Muscle layer of duodenum (tissue), 2 donors: ENCODE data around the gene BAIAP2L1.
"Not testable (repeated sequence)": the region's sequence is repeated elsewhere in the genome, so short reads cannot be mapped to it uniquely, and the experiment has no call there.

Source experiments
- H3K27ac ChIP-seq: one replicate; pipeline ENCODE4 v1.7.0; 2013; ENCODE audit warnings: mild to moderate bottlenecking, low read length
- H3K27me3 ChIP-seq: one replicate; pipeline ENCODE4 v1.7.0; 2013; ENCODE audit warnings: low read depth, mild to moderate bottlenecking, control low read depth, low read length
- H3K36me3 ChIP-seq, 2 donors: one replicate each; pipeline ENCODE4 v1.7.0; 2013; ENCODE audit warnings: low read length in 2 of 2, control low read depth in 1 of 2, mild to moderate bottlenecking in 1 of 2; ENCODE audit not compliant: insufficient read depth in 2 of 2, control insufficient read depth in 1 of 2
- H3K4me1 ChIP-seq, 2 donors: one replicate each; pipeline ENCODE4 v1.7.0; 2013; ENCODE audit warnings: low read length in 2 of 2, mild to moderate bottlenecking in 2 of 2, control low read depth in 1 of 2, moderate library complexity in 1 of 2; ENCODE audit not compliant: insufficient read depth in 2 of 2, control insufficient read depth in 1 of 2
- H3K4me3 ChIP-seq, 2 donors: one replicate each; pipeline ENCODE4 v1.7.0; 2013; ENCODE audit warnings: low read length in 2 of 2, low read depth in 1 of 2, mild to moderate bottlenecking in 1 of 2
- H3K9me3 ChIP-seq, 2 donors: one replicate each; pipeline ENCODE4 v1.7.0; 2013; ENCODE audit warnings: low read length in 2 of 2, control low read depth in 1 of 2, mild to moderate bottlenecking in 1 of 2; ENCODE audit not compliant: control insufficient read depth in 1 of 2
- donor health status: healthy.

BAIAP2L1 gene

GRCh38 chr7:98330926-98331529 is 69.9 kb downstream of the BAIAP2L1 start:
- Histone ChIP-seq H3K27ac (no peak overlapping the region), H3K36me3 (peaks cover 0 to 4% of the 10 kb centered on the region in 2 donors), H3K4me3 (no peak overlapping the region), H3K27me3 (no peaks in the 10 kb centered on the region), H3K4me1 (no peaks in the 10 kb centered on the region), H3K9me3 (peaks cover 0 to 4% of the 10 kb centered on the region in 2 donors)

GRCh38 chr7:98329791-98330373 is 71.0 kb downstream of the BAIAP2L1 start:
- Histone ChIP-seq H3K4me3 (no peak overlapping the region), H3K9me3 (peaks cover 0 to 4% of the 10 kb centered on the region in 2 donors), H3K27ac (no peak overlapping the region), H3K27me3 (no peaks in the 10 kb centered on the region), H3K4me1 (no peaks in the 10 kb centered on the region), H3K36me3 (peaks cover 0 to 4% of the 10 kb centered on the region in 2 donors)

DNA sequence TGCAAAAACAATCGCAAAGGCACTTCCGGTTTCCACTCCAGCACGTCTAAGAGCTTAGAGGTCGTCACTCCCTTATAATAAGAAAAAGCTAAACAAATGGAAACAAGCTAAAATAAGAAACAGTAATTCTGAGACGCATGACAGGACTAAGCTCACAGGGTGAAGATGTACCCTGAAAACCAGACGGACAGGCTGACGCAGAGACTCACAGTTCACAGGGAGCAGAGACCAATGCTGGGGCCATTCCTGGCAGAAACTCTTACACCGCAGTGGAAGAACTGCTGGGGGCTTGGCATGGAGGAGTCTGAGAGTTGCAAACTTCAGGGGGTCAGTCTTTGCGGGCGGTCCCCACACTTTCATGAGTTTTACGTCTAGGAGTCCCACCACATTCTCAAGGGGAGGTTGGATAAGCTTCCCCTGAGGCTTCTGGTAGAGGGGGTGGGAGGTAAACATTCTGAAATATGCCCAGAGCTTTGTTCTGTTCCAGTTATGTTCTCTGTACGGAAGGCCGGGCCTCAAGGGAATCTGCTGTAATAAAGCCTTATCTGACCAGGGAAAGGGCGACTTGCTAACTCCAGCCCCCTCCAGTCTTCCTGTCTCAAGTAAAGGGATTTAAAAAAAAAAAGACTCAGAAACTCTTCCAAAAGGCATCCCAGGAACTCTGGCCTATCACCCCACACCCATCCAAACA is 71.6 kb downstream of the BAIAP2L1 start:
- Histone ChIP-seq H3K9me3 (peaks cover 0 to 4% of the 10 kb centered on the region in 2 donors), H3K4me3 (no peak overlapping the region), H3K27ac (no peak overlapping the region), H3K36me3 (peaks cover 0 to 4% of the 10 kb centered on the region in 2 donors), H3K27me3 (no peaks in the 10 kb centered on the region), H3K4me1 (no peaks in the 10 kb centered on the region)

DNA sequence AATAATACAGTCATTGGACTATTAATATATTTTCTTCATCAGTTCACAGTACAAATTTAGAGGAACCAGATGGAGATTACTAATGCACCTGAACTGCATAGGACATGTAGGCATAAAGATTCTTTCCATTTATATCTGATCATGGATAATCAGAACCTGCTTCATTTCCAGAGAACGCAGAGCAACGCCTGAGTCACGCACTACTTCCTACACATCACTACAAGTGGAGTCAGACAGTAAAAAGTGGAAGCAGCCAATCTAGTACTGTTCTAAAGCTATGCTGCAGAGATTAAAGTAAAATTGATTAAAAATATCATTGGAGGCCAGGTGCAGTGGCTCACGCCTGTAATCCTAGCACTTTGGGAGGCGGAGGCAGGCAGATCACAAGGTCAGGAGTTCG is 76.1 kb downstream of the BAIAP2L1 start:
- H3K4me1 ChIP-seq: no peaks in the 10 kb centered on the region
- no peak overlapping the region for H3K4me3 ChIP-seq
- H3K27me3 ChIP-seq: no peaks in the 10 kb centered on the region
- H3K9me3 ChIP-seq: no peaks in the 10 kb centered on the region
- H3K36me3 ChIP-seq: peaks cover 0 to 3% of the 10 kb centered on the region in 2 donors
- no peak overlapping the region for H3K27ac ChIP-seq

GRCh38 chr7:98323597-98324322 is 77.1 kb downstream of the BAIAP2L1 start:
- H3K4me1 ChIP-seq: no peaks in the 10 kb centered on the region
- H3K36me3 ChIP-seq: no peaks in the 10 kb centered on the region
- no peaks in the 10 kb centered on the region for H3K27me3 ChIP-seq
- no peak overlapping the region for H3K27ac ChIP-seq
- H3K4me3 ChIP-seq: peak overlapping the region in 1 of 2 donors; percentile 43
- H3K9me3 ChIP-seq: no peaks in the 10 kb centered on the region

GRCh38 chr7:98322331-98323270 is 78.3 kb downstream of the BAIAP2L1 start:
- no peak overlapping the region for H3K4me3 ChIP-seq
- no peaks in the 10 kb centered on the region for H3K36me3 ChIP-seq
- H3K27me3 ChIP-seq: no peaks in the 10 kb centered on the region
- no peaks in the 10 kb centered on the region for H3K4me1 ChIP-seq
- no peak overlapping the region for H3K27ac ChIP-seq
- H3K9me3 ChIP-seq: no peaks in the 10 kb centered on the region

- Histone ChIP-seq H3K9me3 (no peaks in the 10 kb centered on the region), H3K27ac (no peak overlapping the region), H3K4me3 (no peak overlapping the region), H3K27me3 (no peaks in the 10 kb centered on the region), H3K36me3 (no peaks in the 10 kb centered on the region), H3K4me1 (no peaks in the 10 kb centered on the region)
Observed at GRCh38 chr7:98321301-98321700, 79.6 kb downstream of the BAIAP2L1 start.

DNA sequence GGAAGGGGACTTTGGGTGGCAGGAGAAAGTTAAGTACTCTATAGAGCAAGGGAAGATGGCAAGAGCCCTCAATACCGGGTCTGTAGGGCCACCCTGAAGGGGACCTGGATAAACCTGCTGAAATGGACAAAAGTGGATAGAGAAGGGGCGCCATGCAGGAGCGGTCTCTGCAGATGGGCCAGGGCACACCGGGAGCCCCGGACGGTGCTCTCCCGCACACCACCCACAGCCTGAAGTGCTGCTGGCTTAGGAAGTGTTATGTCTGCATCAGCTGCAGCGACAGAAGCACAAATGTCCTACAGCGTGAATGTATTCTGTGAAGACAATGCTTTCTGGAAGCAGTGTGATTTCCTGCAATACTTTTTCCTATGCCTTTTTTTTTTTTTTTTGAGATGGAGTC is 81.7 kb downstream of the BAIAP2L1 start:
- Histone ChIP-seq H3K36me3 (no peaks in the 10 kb centered on the region), H3K9me3 (no peaks in the 10 kb centered on the region), H3K4me3 (no peak overlapping the region), H3K27me3 (no peaks in the 10 kb centered on the region), H3K27ac (no peak overlapping the region), H3K4me1 (no peaks in the 10 kb centered on the region)

- no peaks in the 10 kb centered on the region for H3K4me1 ChIP-seq
- no peaks in the 10 kb centered on the region for H3K36me3 ChIP-seq
- no peaks in the 10 kb centered on the region for H3K27me3 ChIP-seq
- no peaks in the 10 kb centered on the region for H3K9me3 ChIP-seq
- H3K4me3 ChIP-seq: no peak overlapping the region
- H3K27ac ChIP-seq: no peak overlapping the region
Observed at GRCh38 chr7:98317366-98318040, 83.4 kb downstream of the BAIAP2L1 start.

- not testable (repeated sequence) for H3K4me1 ChIP-seq, H3K27ac ChIP-seq, H3K9me3 ChIP-seq, H3K4me3 ChIP-seq, H3K36me3 ChIP-seq, H3K27me3 ChIP-seq
Observed at GRCh38 chr7:98315994-98316527, 84.8 kb downstream of the BAIAP2L1 start.
